ENCODE measurements around the gene TRDMT1. TPM values are rescaled to one million over a fixed set of nuclear protein-coding genes. Genes with fewer than 3 reads are reported as not detected.
A peak's percentile ranks its signal among the peaks of the same experiment; 100 is the strongest.

TRDMT1 gene
- total RNA-seq, 2 donors from 2014 or later, result 7.3 to 7.5 TPM

- Histone ChIP-seq H3K36me3 (replicated peaks in 1 of 2; ENCODE audit: insufficient read depth in 1 of 2, low read depth in 2 of 2) (peaks cover 5 to 15% of the 10 kb centered on the region in 2 donors), H3K9me3 (no peaks in the 10 kb centered on the region), H3K4me3 (no peak overlapping the region), H3K27ac (no peak overlapping the region), H3K4me1 (peaks cover 23% of the 10 kb centered on the region), H3K27me3 (no peaks in the 10 kb centered on the region)
- TF ChIP-seq POLR2A (IDR thresholded peaks at IDR 0.05) (no peak), CTCF (IDR thresholded peaks at IDR 0.05) (no peak)
- ATAC-seq, result no peak
- no peak for DNase-seq
- 56 to 60% methylated on average over 5 of the region's 5 CpGs for WGBS, 2 donors
- intact Hi-C loops (cut with DNase I), result no loop called here
These were observed 35.7 kb upstream of the TRDMT1 start for GRCh38 chr10:17237149-17237527.

GRCh38 chr10:17236468-17237148 lies 35.1 kb upstream of the TRDMT1 start:
- H3K27ac ChIP-seq, result no peak overlapping the region
- peaks cover 28% of the 10 kb centered on the region for H3K4me1 ChIP-seq
- 62 to 73% methylated on average over 1 of the region's 1 CpG for WGBS, 2 donors
- H3K4me3 ChIP-seq, result no peak overlapping the region
- no peaks in the 10 kb centered on the region for H3K9me3 ChIP-seq
- H3K27me3 ChIP-seq, result no peaks in the 10 kb centered on the region
- no peak for DNase-seq
- no peak for TF ChIP-seq POLR2A (IDR thresholded peaks at IDR 0.05)
- no peak for TF ChIP-seq CTCF (IDR thresholded peaks at IDR 0.05)
- ATAC-seq, result no peak
- intact Hi-C loops (cut with DNase I), result no loop called here
- peaks cover 5 to 15% of the 10 kb centered on the region in 2 donors for H3K36me3 ChIP-seq (replicated peaks in 1 of 2; ENCODE audit: insufficient read depth in 1 of 2, low read depth in 2 of 2)

- intact Hi-C loops (cut with DNase I), result no loop called here
- no peak for DNase-seq
These were observed 33.7 kb upstream of the TRDMT1 start for GRCh38 chr10:17235136-17235535.

GRCh38 chr10:17234431-17234945 lies 33.0 kb upstream of the TRDMT1 start:
- 90 to 96% methylated on average over 5 of the region's 5 CpGs for WGBS, 2 donors
- Histone ChIP-seq H3K9me3 (no peaks in the 10 kb centered on the region), H3K4me1 (peaks cover 47% of the 10 kb centered on the region), H3K4me3 (no peak overlapping the region), H3K36me3 (replicated peaks in 1 of 2; ENCODE audit: insufficient read depth in 1 of 2, low read depth in 2 of 2) (peaks cover 5 to 15% of the 10 kb centered on the region in 2 donors), H3K27me3 (no peaks in the 10 kb centered on the region), H3K27ac (peak overlapping the region in 2 of 4 donors; percentile 25 to 90)
- DNase-seq (no peak), ATAC-seq (no peak)
- intact Hi-C loops (cut with DNase I), result no loop called here
- no peak for TF ChIP-seq CTCF (IDR thresholded peaks at IDR 0.05)
- TF ChIP-seq POLR2A (IDR thresholded peaks at IDR 0.05), result no peak

More at GRCh38 chr10:17235136-17235535, 33.7 kb upstream of the TRDMT1 start:
- WGBS, 2 donors, result 86 to 88% methylated on average over 8 of the region's 8 CpGs
- ATAC-seq, result no peak
- H3K9me3 ChIP-seq, result no peaks in the 10 kb centered on the region
- H3K27me3 ChIP-seq, result no peaks in the 10 kb centered on the region
- peak overlapping the region in 1 of 4 donors; percentile 25 for H3K27ac ChIP-seq
- TF ChIP-seq POLR2A (IDR thresholded peaks at IDR 0.05), result no peak
- no peak for TF ChIP-seq CTCF (IDR thresholded peaks at IDR 0.05)
- H3K4me3 ChIP-seq, result no peak overlapping the region
- peaks cover 41% of the 10 kb centered on the region for H3K4me1 ChIP-seq
- peaks cover 5 to 15% of the 10 kb centered on the region in 2 donors for H3K36me3 ChIP-seq (replicated peaks in 1 of 2; ENCODE audit: insufficient read depth in 1 of 2, low read depth in 2 of 2)
